ENCODE results near the gene MBTPS1.

DNA sequence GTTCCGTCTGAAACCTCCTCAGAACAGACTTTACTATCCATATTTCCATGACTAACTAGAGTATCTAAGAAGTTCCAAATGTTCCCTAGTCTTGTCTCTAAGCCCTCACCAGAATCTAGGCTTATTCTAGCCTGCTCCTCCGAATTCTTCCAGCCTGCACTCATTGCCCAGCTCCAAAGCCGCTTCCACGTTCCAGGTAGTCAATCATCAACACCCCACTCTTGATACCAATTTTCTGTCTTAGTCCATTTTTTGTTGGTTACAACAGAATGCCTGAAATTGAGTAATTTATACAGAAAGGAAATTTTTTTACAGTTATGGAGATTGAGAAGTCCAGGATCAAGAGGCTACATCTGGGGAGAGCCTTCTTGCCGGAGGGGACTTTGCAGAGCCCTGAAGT, 95.3 kb downstream of the MBTPS1 start:
- TF ChIP-seq, protein P1, sequence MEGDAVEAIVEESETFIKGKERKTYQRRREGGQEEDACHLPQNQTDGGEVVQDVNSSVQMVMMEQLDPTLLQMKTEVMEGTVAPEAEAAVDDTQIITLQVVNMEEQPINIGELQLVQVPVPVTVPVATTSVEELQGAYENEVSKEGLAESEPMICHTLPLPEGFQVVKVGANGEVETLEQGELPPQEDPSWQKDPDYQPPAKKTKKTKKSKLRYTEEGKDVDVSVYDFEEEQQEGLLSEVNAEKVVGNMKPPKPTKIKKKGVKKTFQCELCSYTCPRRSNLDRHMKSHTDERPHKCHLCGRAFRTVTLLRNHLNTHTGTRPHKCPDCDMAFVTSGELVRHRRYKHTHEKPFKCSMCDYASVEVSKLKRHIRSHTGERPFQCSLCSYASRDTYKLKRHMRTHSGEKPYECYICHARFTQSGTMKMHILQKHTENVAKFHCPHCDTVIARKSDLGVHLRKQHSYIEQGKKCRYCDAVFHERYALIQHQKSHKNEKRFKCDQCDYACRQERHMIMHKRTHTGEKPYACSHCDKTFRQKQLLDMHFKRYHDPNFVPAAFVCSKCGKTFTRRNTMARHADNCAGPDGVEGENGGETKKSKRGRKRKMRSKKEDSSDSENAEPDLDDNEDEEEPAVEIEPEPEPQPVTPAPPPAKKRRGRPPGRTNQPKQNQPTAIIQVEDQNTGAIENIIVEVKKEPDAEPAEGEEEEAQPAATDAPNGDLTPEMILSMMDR (IDR thresholded peaks at IDR 0.05): no peak
- no peak for TF ChIP-seq POLR2A (IDR thresholded peaks at IDR 0.05)

All from adrenal gland (tissue), 5 donors.